ENCODE data around the gene IFT122.

Gene IFT122

DNA sequence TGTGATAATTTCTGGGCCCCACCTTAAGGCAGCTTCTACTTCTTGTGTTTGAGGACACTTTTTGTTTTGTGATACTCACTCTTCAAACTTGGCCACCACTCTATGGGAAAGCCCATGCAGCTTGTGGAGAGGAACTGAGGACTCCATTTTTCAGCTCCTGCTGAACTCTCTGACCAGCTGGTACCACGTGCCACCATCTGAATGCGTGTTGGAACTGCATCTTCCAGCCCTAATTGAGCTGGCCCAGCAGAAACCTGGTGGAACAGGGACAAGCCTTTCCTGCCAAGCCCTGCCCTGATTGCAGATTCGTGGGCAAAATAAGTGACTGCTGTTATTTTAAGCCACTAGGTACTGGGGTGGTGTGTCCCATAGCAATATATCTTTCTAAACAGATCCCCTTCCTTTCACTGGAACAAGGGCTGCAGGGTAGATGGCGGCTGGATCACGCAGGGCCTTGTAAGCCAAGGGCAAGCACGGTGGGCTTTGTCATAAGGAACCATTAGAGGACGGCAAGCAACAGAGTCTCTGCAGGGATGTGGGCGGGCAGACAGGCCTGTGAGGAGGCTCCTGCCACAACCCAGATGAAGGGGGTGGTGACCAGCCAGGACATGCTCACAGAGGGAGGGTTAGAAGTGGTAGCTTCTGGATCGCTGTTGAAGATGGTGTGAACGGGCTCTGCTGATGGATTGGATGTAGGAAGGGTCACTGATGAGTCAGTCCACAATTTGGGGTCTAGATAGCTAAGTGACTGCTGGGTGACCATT lies 112.4 kb downstream of the IFT122 start:
- H3K79me2 ChIP-seq: no peaks in the 10 kb centered on the region
- H3K27ac ChIP-seq: no peak overlapping the region
- no peaks in the 10 kb centered on the region for H3K27me3 ChIP-seq (ENCODE audit: control insufficient read depth, insufficient read depth, low read length)
- no peaks in the 10 kb centered on the region for H3K9me3 ChIP-seq (ENCODE audit: control insufficient read depth, low read length)
- H2AFZ ChIP-seq: no peak overlapping the region
- no peak overlapping the region for H3K9ac ChIP-seq
- no peak overlapping the region for H3K4me3 ChIP-seq (ENCODE audit: low read depth, low read length)
- H3K4me1 ChIP-seq: no peaks in the 10 kb centered on the region
- TF ChIP-seq, protein P1, sequence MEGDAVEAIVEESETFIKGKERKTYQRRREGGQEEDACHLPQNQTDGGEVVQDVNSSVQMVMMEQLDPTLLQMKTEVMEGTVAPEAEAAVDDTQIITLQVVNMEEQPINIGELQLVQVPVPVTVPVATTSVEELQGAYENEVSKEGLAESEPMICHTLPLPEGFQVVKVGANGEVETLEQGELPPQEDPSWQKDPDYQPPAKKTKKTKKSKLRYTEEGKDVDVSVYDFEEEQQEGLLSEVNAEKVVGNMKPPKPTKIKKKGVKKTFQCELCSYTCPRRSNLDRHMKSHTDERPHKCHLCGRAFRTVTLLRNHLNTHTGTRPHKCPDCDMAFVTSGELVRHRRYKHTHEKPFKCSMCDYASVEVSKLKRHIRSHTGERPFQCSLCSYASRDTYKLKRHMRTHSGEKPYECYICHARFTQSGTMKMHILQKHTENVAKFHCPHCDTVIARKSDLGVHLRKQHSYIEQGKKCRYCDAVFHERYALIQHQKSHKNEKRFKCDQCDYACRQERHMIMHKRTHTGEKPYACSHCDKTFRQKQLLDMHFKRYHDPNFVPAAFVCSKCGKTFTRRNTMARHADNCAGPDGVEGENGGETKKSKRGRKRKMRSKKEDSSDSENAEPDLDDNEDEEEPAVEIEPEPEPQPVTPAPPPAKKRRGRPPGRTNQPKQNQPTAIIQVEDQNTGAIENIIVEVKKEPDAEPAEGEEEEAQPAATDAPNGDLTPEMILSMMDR (IDR thresholded peaks at IDR 0.05): no peak
- no peaks in the 10 kb centered on the region for H3K36me3 ChIP-seq (ENCODE audit: control insufficient read depth, insufficient read depth, low read length)
- no peak overlapping the region for H3K4me2 ChIP-seq (ENCODE audit: low read length)

DNA sequence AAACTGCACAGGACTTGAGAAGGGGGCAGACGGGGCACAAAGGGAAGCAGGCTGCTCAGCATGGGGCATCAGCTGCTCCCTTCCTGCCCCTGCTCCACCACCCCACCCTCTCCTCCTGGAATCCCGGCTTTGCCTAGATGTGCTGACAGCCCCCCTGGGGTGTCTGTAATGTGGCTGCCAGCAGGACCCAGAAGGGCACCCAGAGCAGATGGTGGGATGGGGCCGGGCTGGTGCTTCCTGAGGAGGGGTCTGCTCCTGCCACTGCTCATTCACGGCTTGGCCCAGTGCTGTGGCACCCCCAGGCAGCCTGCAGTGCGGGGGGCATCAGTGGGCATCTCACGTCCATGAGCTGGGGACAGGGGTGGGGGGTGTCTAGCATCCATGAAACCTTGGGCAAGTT lies 113.1 kb downstream of the IFT122 start:
- H3K79me2 ChIP-seq: no peaks in the 10 kb centered on the region
- H3K4me3 ChIP-seq (ENCODE audit: low read depth, low read length): no peak overlapping the region
- no peak overlapping the region for H3K27ac ChIP-seq
- no peak overlapping the region for H2AFZ ChIP-seq
- TF ChIP-seq, protein P1 (IDR thresholded peaks at IDR 0.05): no peak
- H3K4me1 ChIP-seq: no peaks in the 10 kb centered on the region
- no peak overlapping the region for H3K4me2 ChIP-seq (ENCODE audit: low read length)
- no peak overlapping the region for H3K9ac ChIP-seq
- H3K36me3 ChIP-seq (ENCODE audit: control insufficient read depth, insufficient read depth, low read length): no peaks in the 10 kb centered on the region
- H3K9me3 ChIP-seq (ENCODE audit: control insufficient read depth, low read length): no peaks in the 10 kb centered on the region
- no peaks in the 10 kb centered on the region for H3K27me3 ChIP-seq (ENCODE audit: control insufficient read depth, insufficient read depth, low read length)

DNA sequence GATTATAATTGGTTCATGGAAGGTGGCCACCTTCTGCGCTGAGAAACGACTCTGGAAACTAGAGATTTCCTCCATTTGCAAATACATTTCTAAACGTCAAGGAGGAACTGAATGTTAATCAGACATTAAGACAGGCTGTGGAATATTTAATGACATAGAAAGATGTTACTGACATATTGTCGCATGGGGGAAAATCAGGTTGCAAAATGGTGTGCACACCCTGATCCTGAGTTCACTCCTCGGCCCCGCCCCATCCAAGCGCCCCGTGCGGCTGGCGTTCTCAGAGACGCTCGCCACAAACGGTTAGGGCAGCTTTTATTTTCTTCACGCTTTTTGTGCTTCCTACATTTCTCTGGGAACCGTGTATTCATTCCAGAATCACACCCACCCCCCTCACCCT lies 113.7 kb downstream of the IFT122 start:
- Histone ChIP-seq H3K36me3 (ENCODE audit: control insufficient read depth, insufficient read depth, low read length) (no peaks in the 10 kb centered on the region), H3K4me3 (ENCODE audit: low read depth, low read length) (no peak overlapping the region), H3K79me2 (no peaks in the 10 kb centered on the region), H3K27me3 (ENCODE audit: control insufficient read depth, insufficient read depth, low read length) (no peaks in the 10 kb centered on the region), H3K4me2 (ENCODE audit: low read length) (no peak overlapping the region), H3K9me3 (ENCODE audit: control insufficient read depth, low read length) (no peaks in the 10 kb centered on the region), H3K27ac (no peak overlapping the region), H2AFZ (no peak overlapping the region), H3K4me1 (no peaks in the 10 kb centered on the region), H3K9ac (no peak overlapping the region)
- TF ChIP-seq, protein P1 (IDR thresholded peaks at IDR 0.05): no peak

DNA sequence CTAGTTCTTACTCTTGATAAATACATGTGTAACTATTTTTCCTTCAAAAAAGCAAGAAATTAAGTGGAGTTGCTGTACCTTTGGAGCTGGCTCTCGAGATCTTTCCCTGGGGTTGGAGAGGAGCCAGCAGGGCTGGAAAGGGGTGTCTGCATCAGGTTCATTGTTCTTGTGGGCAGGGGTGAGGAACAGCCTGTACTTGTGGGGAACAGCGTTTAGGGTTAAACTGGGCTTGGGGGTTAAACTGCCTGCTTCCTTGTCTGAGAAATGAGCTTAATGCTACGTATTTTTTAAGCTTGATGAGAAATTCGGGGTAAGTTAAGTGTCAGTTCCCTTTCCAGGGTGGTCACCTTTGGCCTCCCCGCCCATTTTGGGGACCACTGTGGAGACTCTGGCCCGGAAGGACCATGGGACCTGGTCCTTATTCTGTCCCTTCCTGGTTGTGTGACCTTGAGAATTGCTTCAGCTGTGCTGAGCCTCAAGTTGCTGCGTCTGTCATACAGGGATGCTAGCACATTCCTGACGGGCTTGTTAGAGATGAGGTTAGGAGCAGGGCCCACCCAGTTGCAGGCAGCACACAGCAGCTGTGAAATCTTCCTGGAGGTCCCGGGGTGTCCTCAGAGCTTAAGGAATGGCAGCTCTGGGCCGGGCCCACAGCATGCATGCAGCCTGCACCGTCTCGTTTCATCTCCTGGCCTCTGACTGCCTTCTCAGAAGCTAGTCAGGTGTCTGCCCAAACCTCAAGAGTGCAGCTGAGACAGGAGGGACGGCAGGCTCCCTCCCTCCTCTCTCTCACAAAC lies 114.5 kb downstream of the IFT122 start:
- Histone ChIP-seq H2AFZ (no peak overlapping the region), H3K79me2 (no peaks in the 10 kb centered on the region), H3K4me1 (no peaks in the 10 kb centered on the region), H3K27me3 (ENCODE audit: control insufficient read depth, insufficient read depth, low read length) (no peaks in the 10 kb centered on the region), H3K4me3 (ENCODE audit: low read depth, low read length) (no peak overlapping the region), H3K9me3 (ENCODE audit: control insufficient read depth, low read length) (no peaks in the 10 kb centered on the region), H3K4me2 (ENCODE audit: low read length) (no peak overlapping the region), H3K27ac (no peak overlapping the region), H3K36me3 (ENCODE audit: control insufficient read depth, insufficient read depth, low read length) (no peaks in the 10 kb centered on the region), H3K9ac (no peak overlapping the region)
- TF ChIP-seq, protein P1 (IDR thresholded peaks at IDR 0.05): no peak

Data from parathyroid adenoma (tissue), 2 donors.